ENCODE measurements around the gene BLACAT1.

- no peak for TF ChIP-seq CTCF (IDR thresholded peaks at IDR 0.05)
- TF ChIP-seq POLR2A (IDR thresholded peaks at IDR 0.05): no peak
Measured at GRCh38 chr1:205453466-205453865, 2.4 kb downstream of the BLACAT1 start.
